ENCODE results near the gene SYCE1L.
"Not testable (repeated sequence)": the region's sequence is repeated elsewhere in the genome, so short reads cannot be mapped to it uniquely, and the experiment has no call there.

The SYCE1L gene

GRCh38 chr16:77206533-77206932, 7.3 kb downstream of the SYCE1L start:
- DNase-seq, result no peak

- no peak for DNase-seq
Observed at GRCh38 chr16:77207030-77207429, 7.8 kb downstream of the SYCE1L start.

GRCh38 chr16:77208382-77208781, 9.2 kb downstream of the SYCE1L start:
- no peak for DNase-seq

- DNase-seq, result peak; percentile 78 to 80
Observed at GRCh38 chr16:77211880-77212740, 12.9 kb downstream of the SYCE1L start.

- DNase-seq, result peak; percentile 71 to 76
Observed at GRCh38 chr16:77212741-77213541, 13.7 kb downstream of the SYCE1L start.

GRCh38 chr16:77213542-77214106, 14.4 kb downstream of the SYCE1L start:
- DNase-seq, result no peak

GRCh38 chr16:77214411-77215138, 15.4 kb downstream of the SYCE1L start:
- DNase-seq, result no peak

- DNase-seq, result no peak
Observed at GRCh38 chr16:77219437-77219836, 20.2 kb downstream of the SYCE1L start.

- no peak for DNase-seq
Observed at GRCh38 chr16:77220427-77220826, 21.2 kb downstream of the SYCE1L start.

- no peak for DNase-seq
Observed at GRCh38 chr16:77221482-77221881, 22.3 kb downstream of the SYCE1L start.

GRCh38 chr16:77223184-77223583, 24.0 kb downstream of the SYCE1L start:
- no peak for DNase-seq

GRCh38 chr16:77225182-77225581, 26.0 kb downstream of the SYCE1L start:
- DNase-seq, result no peak

- DNase-seq, result no peak
Observed at GRCh38 chr16:77227745-77228144, 28.5 kb downstream of the SYCE1L start.

GRCh38 chr16:77231047-77231446, 31.8 kb downstream of the SYCE1L start:
- DNase-seq, result no peak

- no peak for DNase-seq
Observed at GRCh38 chr16:77233799-77234519, 34.8 kb downstream of the SYCE1L start.

- no peak for DNase-seq
Observed at GRCh38 chr16:77234611-77235010, 35.4 kb downstream of the SYCE1L start.

- DNase-seq, result peak; percentile 85 to 88
Observed at GRCh38 chr16:77236063-77236511, 36.9 kb downstream of the SYCE1L start.

GRCh38 chr16:77238593-77238992, 39.4 kb downstream of the SYCE1L start:
- DNase-seq, result no peak

- not testable (repeated sequence) for DNase-seq
Observed at GRCh38 chr16:77242471-77242870, 43.3 kb downstream of the SYCE1L start.

GRCh38 chr16:77246150-77246549, 46.9 kb downstream of the SYCE1L start:
- no peak for DNase-seq

- no peak for DNase-seq
Observed at GRCh38 chr16:77250400-77250799, 51.2 kb downstream of the SYCE1L start.

Data from CD4-positive, alpha-beta T cell treated with Interleukin-1 beta for 1 hour (primary cell).